Stimulated activated CD8-positive, alpha-beta memory T cell treated with anti-CD3 and anti-CD28 coated beads, Interleukin-12 subunit alpha, Interleukin-12 subunit beta, amount 100 ng/mL, for 24 hours (primary cell): ENCODE measurements around the gene MBD5.

Source experiments
- DNase-seq: peaks from one replicate; pipeline ENCODE4 v3.0.0-alpha.2; 2020; ENCODE audit errors: extremely low read depth

Gene MBD5

GRCh38 chr2:148221926-148222325 is 201.0 kb downstream of the MBD5 start:
- DNase-seq, result no peak

GRCh38 chr2:148231858-148232257 is 211.0 kb downstream of the MBD5 start:
- no peak for DNase-seq

- no peak for DNase-seq
These were observed 213.3 kb downstream of the MBD5 start for GRCh38 chr2:148234143-148234542.

- no peak for DNase-seq
These were observed 217.0 kb downstream of the MBD5 start for GRCh38 chr2:148237911-148238310.

GRCh38 chr2:148238561-148238960 is 217.7 kb downstream of the MBD5 start:
- no peak for DNase-seq

- no peak for DNase-seq
These were observed 219.9 kb downstream of the MBD5 start for GRCh38 chr2:148240838-148241237.

GRCh38 chr2:148244593-148245292 is 223.9 kb downstream of the MBD5 start:
- DNase-seq, result no peak

- DNase-seq, result no peak
These were observed 231.1 kb downstream of the MBD5 start for GRCh38 chr2:148251993-148252392.

- no peak for DNase-seq
These were observed 231.8 kb downstream of the MBD5 start for GRCh38 chr2:148252646-148253045.

GRCh38 chr2:148253685-148254084 is 232.8 kb downstream of the MBD5 start:
- DNase-seq, result no peak

- DNase-seq, result no peak
These were observed 235.0 kb downstream of the MBD5 start for GRCh38 chr2:148255929-148256328.

- no peak for DNase-seq
These were observed 236.4 kb downstream of the MBD5 start for GRCh38 chr2:148257276-148257675.

- DNase-seq, result no peak
These were observed 237.2 kb downstream of the MBD5 start for GRCh38 chr2:148258124-148258523.

GRCh38 chr2:148259674-148260073 is 238.8 kb downstream of the MBD5 start:
- no peak for DNase-seq

- DNase-seq, result no peak
These were observed 243.0 kb downstream of the MBD5 start for GRCh38 chr2:148263890-148264289.

GRCh38 chr2:148273158-148273691 is 252.3 kb downstream of the MBD5 start:
- DNase-seq, result no peak

- DNase-seq, result no peak
These were observed 258.3 kb downstream of the MBD5 start for GRCh38 chr2:148279216-148279615.

- DNase-seq, result no peak
These were observed 261.3 kb downstream of the MBD5 start for GRCh38 chr2:148282201-148282600.

- no peak for DNase-seq
These were observed 271.5 kb downstream of the MBD5 start for GRCh38 chr2:148292431-148292830.

- no peak for DNase-seq
These were observed 277.3 kb downstream of the MBD5 start for GRCh38 chr2:148298196-148298595.

- no peak for DNase-seq
These were observed 278.7 kb downstream of the MBD5 start for GRCh38 chr2:148299616-148300015.

- DNase-seq, result no peak
These were observed 279.7 kb downstream of the MBD5 start for GRCh38 chr2:148300544-148300943.

GRCh38 chr2:148301362-148301761 is 280.5 kb downstream of the MBD5 start:
- DNase-seq, result no peak

GRCh38 chr2:148302526-148302925 is 281.6 kb downstream of the MBD5 start:
- DNase-seq, result no peak
